GM12878 (cell line): ENCODE data around the gene TTC38. TPM values are rescaled to one million over a fixed set of nuclear protein-coding genes. Genes with fewer than 3 reads are reported as not detected.

Source experiments
- ATAC-seq: fragments of 200-7000 bp; cut with Tn5 transposase; 3 replicates; pipeline ENCODE4 v1.9.1; 2020; ENCODE audit warnings: mild to moderate bottlenecking, moderate library complexity
- BruUV-seq: library from RNA; stranded (reverse); fragments of 400-500 nt; replicated peaks from 2 replicates; lab custom pipeline; 2021; lab: Mats Ljungman, UMichigan
- CTCF ChIA-PET: fragments of 300-600 bp; sonication (Branson Sonifier 250); formaldehyde crosslinking; extraction: SDS; loops from one replicate; lab custom pipeline; 2021; ENCODE audit warnings: inconsistent platforms; lab: Yijun Ruan, JAX
- POLR2A ChIA-PET: fragments of 350-600 bp; formaldehyde crosslinking; extraction: SDS; loops from one replicate; lab custom pipeline; 2021; ENCODE audit warnings: inconsistent platforms; lab: Charles Lee
- RAD21 ChIA-PET: fragments of 300-600 bp; sonication (Branson Sonifier 250); formaldehyde crosslinking; loops from one replicate; lab custom pipeline; 2023; ENCODE audit warnings: antibody characterized with exemption; ENCODE audit not compliant: unreplicated experiment; lab: Charles Lee
- SMC1A ChIA-PET: fragments of 300-600 bp; sonication (Branson Sonifier 250); formaldehyde crosslinking; loops from one replicate; lab custom pipeline; 2023; ENCODE audit not compliant: unreplicated experiment, uncharacterized antibody; lab: Charles Lee
- DNase-seq: peaks from one replicate; pipeline ENCODE4 v3.0.0-alpha.2; 2011; ENCODE audit warnings: low read depth, low spot score
- FAIRE-seq: peaks from 3 replicates; lab custom pipeline; 2011; peaks lifted over from hg19 to GRCh38; lab: Jason Lieb, UNC
- H2AFZ ChIP-seq: 2 replicates; pipeline ENCODE4 v1.6.0; 2011; ENCODE audit warnings: low read depth, low read length, control low read depth; ENCODE audit not compliant: control insufficient read depth
- H3K27ac ChIP-seq: 2 replicates; pipeline ENCODE4 v1.5.1; 2011; ENCODE audit warnings: control low read depth; ENCODE audit not compliant: control insufficient read depth, insufficient read depth
- H3K27me3 ChIP-seq, 2 experiments: replicated peaks in 1 of 2; 2 replicates each; pipeline versions ENCODE4 v1.6.0 to v1.6.1; 2011; ENCODE audit warnings: low read length in 1 of 2; ENCODE audit not compliant: control insufficient read depth in 2 of 2, insufficient read depth in 2 of 2
- H3K36me3 ChIP-seq, 2 experiments: 2 replicates each; pipeline ENCODE4 v1.5.1; 2011; ENCODE audit warnings: low read length in 1 of 2; ENCODE audit not compliant: control insufficient read depth in 2 of 2, insufficient read depth in 2 of 2
- H3K4me1 ChIP-seq: 2 replicates; pipeline ENCODE4 v1.6.1; 2011; ENCODE audit warnings: mild to moderate bottlenecking, low read length, moderate library complexity, mixed read lengths; ENCODE audit not compliant: control insufficient read depth, insufficient read depth
- H3K4me2 ChIP-seq: 2 replicates; pipeline ENCODE4 v1.6.0; 2011; ENCODE audit warnings: control low read depth; ENCODE audit not compliant: control insufficient read depth, insufficient read depth
- H3K4me3 ChIP-seq: fragments of 200-600 bp; sonication (generic); 2 replicates; pipeline ENCODE4 v1.5.1; 2016
- H3K79me2 ChIP-seq: 2 replicates; pipeline ENCODE4 v1.6.0; 2011; ENCODE audit warnings: low read length; ENCODE audit not compliant: control insufficient read depth, insufficient read depth
- H3K9ac ChIP-seq: 2 replicates; pipeline ENCODE4 v1.8.0; 2011; ENCODE audit warnings: low read length, control low read depth, mixed read lengths; ENCODE audit not compliant: control insufficient read depth, insufficient read depth
- H3K9me3 ChIP-seq: replicated peaks from 3 replicates; pipeline ENCODE4 v1.5.1; 2011; ENCODE audit warnings: mild to moderate bottlenecking, low read length; ENCODE audit not compliant: control insufficient read depth, insufficient read depth
- H4K20me1 ChIP-seq: 2 replicates; pipeline ENCODE4 v1.6.0; 2011; ENCODE audit not compliant: control insufficient read depth, insufficient read depth
- CBX5 ChIP-seq: sonication (generic); IDR thresholded peaks from 2 replicates; pipeline ENCODE4 v1.6.1; 2016; ENCODE audit warnings: low read depth, moderate library complexity, mild to moderate bottlenecking, inconsistent platforms
- IKZF1 ChIP-seq: fragments of 450-650 bp; conservative IDR thresholded peaks from 2 replicates; pipeline ENCODE4 v1.6.1; 2017; ENCODE audit warnings: antibody characterized with exemption, mild to moderate bottlenecking
- IRF4 ChIP-seq: IDR thresholded peaks from 2 replicates; pipeline ENCODE4 v1.6.1; 2011; ENCODE audit warnings: low read depth, low read length
- MTA2 ChIP-seq: fragments of 450-650 bp; IDR thresholded peaks from 2 replicates; pipeline ENCODE4 v1.6.1; 2016; ENCODE audit warnings: low read depth, mild to moderate bottlenecking, moderate library complexity
- PML ChIP-seq: IDR thresholded peaks from 2 replicates; pipeline ENCODE4 v1.6.1; 2012; ENCODE audit warnings: low read length, inconsistent platforms
- SMC3 ChIP-seq: IDR thresholded peaks from 2 replicates; pipeline ENCODE4 v1.6.1; 2011; ENCODE audit warnings: low read length, improper control_type of control experiment, borderline replicate concordance
- SP1 ChIP-seq: IDR thresholded peaks from one replicate; pipeline ENCODE4 v1.6.1; 2011; ENCODE audit warnings: low read depth, low read length
- WGBS: methylation state at CpG from one replicate; pipeline ENCODE4 v1.1.6; 2016; ENCODE audit warnings: low lambda C conversion rate; ENCODE audit not compliant: insufficient replicate concordance, insufficient coverage; ENCODE audit errors: missing lambda C conversion rate; 5-methylcytosine and 5-hydroxymethylcytosine counted together
- in situ Hi-C: fragments of 300-500 bp; cut with MboI; formaldehyde crosslinking; loops from 9 replicates; pipeline ENCODE4 v1.14.3; 2018; ENCODE audit warnings: mixed read lengths
- intact Hi-C: fragments of 100-400 bp; cut with micrococcal nuclease; formaldehyde crosslinking; loops from one replicate; pipeline ENCODE4 v1.14.2; 2022; ENCODE audit not compliant: unreplicated experiment
- polyA plus RNA-seq, 11 experiments: library from polyadenylated mRNA; depleted of rRNA in 4 of 11; unstranded in 6 of 11; stranded (reverse) in 5 of 11; fragments of >200 nt; fragmentation: Nextera tagmentation in 4 of 11; fragmentation: Illumina TruSeq in 1 of 11; extraction: Ambion mirVana in 4 of 11; extraction: Trizol in 1 of 11; gene quantifications; 1 replicate in 1 of 11; 2 replicates in 10 of 11; pipeline versions ENCODE4 v1.2.1 to v1.2.3, GENCODE V29; 2011 to 2016; ENCODE audit warnings: inconsistent platforms in 2 of 11, missing spikeins in 2 of 11, low read depth in 1 of 11
- total RNA-seq, 4 experiments: library from RNA; depleted of rRNA in 3 of 4; stranded (reverse); fragments of >200 nt in 3 of 4; fragmentation: Illumina TruSeq in 1 of 4; extraction: Trizol in 1 of 4; gene quantifications; 2 replicates each; pipeline versions ENCODE4 v1.2.1 to v1.2.3, GENCODE V29; 2013 to 2021
- TF ChIP-seq, protein P1 (sequence below): fragments of 450-650 bp; IDR thresholded peaks from 2 replicates; pipeline ENCODE4 v1.6.1; 2017; ENCODE audit warnings: mild to moderate bottlenecking
- TF ChIP-seq, protein P2 (sequence below): fragments of 450-650 bp; IDR thresholded peaks from 2 replicates; pipeline ENCODE4 v1.6.1; 2017; ENCODE audit warnings: mild to moderate bottlenecking, moderate library complexity
- TF ChIP-seq, protein P3 (sequence below): IDR thresholded peaks from 2 replicates; pipeline ENCODE4 v1.6.1; 2011; ENCODE audit warnings: low read depth, low read length, improper control_type of control experiment, borderline replicate concordance
- TF ChIP-seq, protein P4 (sequence below): IDR thresholded peaks from 2 replicates; pipeline ENCODE4 v1.6.1; 2011; ENCODE audit warnings: borderline replicate concordance, low read depth, mild to moderate bottlenecking, moderate library complexity, low read length; ENCODE audit not compliant: insufficient read depth, poor library complexity, severe bottlenecking

TTC38 gene
- total and polyA plus RNA-seq, 10 of the 15 experiments (the other 5 are each of a cell fraction or from before 2014, with no cell fraction given) = 0.58 to 39.9 (median 13.0) TPM

DNA sequence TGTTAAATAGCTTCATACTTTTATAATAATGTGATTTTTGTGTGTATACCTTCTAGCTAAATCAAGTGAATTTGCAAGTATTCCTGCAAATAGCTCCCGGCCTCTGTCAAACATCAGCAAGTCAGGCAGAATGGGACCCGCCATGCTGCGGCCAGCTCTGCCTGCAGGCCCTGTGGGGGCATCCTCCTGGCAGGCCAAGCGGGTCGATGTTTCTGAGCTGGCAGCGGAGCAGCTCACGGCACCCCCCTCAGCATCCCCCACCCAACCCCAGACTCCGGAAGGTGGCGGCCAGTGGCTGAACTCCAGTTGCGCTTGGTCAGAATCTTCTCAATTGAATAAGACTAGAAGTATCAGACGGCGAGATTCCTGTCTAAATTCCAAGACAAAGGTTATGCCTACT lies 48.2 kb downstream of the TTC38 start (continued):
- TF ChIP-seq, protein P1, sequence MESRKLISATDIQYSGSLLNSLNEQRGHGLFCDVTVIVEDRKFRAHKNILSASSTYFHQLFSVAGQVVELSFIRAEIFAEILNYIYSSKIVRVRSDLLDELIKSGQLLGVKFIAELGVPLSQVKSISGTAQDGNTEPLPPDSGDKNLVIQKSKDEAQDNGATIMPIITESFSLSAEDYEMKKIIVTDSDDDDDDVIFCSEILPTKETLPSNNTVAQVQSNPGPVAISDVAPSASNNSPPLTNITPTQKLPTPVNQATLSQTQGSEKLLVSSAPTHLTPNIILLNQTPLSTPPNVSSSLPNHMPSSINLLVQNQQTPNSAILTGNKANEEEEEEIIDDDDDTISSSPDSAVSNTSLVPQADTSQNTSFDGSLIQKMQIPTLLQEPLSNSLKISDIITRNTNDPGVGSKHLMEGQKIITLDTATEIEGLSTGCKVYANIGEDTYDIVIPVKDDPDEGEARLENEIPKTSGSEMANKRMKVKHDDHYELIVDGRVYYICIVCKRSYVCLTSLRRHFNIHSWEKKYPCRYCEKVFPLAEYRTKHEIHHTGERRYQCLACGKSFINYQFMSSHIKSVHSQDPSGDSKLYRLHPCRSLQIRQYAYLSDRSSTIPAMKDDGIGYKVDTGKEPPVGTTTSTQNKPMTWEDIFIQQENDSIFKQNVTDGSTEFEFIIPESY = no peak
- no peak for TF ChIP-seq SMC3
- TF ChIP-seq IRF4 = no peak

DNA sequence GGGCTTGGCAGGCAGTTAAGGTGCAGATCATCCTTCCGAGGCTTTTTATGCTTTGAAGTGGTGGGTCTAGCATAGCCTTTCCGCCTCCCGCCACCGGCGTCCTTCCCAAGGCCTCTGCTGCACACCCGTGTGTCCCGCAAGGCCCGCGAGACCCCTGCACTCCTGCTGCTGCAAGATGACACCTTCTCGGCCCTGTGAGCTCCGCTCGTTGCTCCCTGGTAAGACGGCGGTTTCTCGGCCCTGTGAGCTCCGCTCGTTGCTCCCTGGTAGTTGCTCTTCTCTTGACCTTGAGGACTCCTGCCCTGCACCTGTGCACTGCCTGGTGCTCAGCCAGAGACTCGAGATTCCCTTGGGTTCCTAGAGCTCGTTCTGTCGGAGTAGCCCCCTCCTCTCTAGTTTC lies 49.8 kb downstream of the TTC38 start:
- Histone ChIP-seq H3K4me3 (no peak overlapping the region), H2AFZ (no peak overlapping the region), H3K27me3 (no peaks in the 10 kb centered on the region), H3K36me3 (peaks cover 15 to 39% of the 10 kb centered on the region in 2 experiments; a peak in 3 of 4 replicates), H3K9me3 (no peaks in the 10 kb centered on the region), H4K20me1 (no peaks in the 10 kb centered on the region; the same call in 1 of the 2 replicates), H3K79me2 (no peaks in the 10 kb centered on the region), H3K27ac (no peak overlapping the region), H3K4me2 (no peak overlapping the region), H3K9ac (no peak overlapping the region), H3K4me1 (no peaks in the 10 kb centered on the region)
- no peak for DNase-seq
- FAIRE-seq = no peak
- 90% methylated on average over 20 of the region's 20 CpGs for WGBS
- ChIA-PET POLR2A (interaction anchor here (0.5 kb wide), 1 partner anchor 413 kb away, joined by 3 read pairs; no protein-coding TSS in a partner anchor), CTCF (interaction anchor here (3.8 kb wide), 1 partner anchor 196 kb away, joined by 32 read pairs; no protein-coding TSS in a partner anchor), SMC1A (no interaction called here), RAD21 (no interaction called here)
- no peak for ATAC-seq
- BruUV-seq = no TSS peak
- in situ Hi-C loops = no loop called here
- intact Hi-C loops = loop anchor here (10.0 kb wide), 1 partner anchor 323 kb away; no protein-coding TSS in a partner anchor
- TF ChIP-seq PML (no peak), SMC3 (no peak), CBX5 (no peak), MTA2 (no peak), IKZF1 (no peak), SP1 (no peak)
- TF ChIP-seq, protein P2, sequence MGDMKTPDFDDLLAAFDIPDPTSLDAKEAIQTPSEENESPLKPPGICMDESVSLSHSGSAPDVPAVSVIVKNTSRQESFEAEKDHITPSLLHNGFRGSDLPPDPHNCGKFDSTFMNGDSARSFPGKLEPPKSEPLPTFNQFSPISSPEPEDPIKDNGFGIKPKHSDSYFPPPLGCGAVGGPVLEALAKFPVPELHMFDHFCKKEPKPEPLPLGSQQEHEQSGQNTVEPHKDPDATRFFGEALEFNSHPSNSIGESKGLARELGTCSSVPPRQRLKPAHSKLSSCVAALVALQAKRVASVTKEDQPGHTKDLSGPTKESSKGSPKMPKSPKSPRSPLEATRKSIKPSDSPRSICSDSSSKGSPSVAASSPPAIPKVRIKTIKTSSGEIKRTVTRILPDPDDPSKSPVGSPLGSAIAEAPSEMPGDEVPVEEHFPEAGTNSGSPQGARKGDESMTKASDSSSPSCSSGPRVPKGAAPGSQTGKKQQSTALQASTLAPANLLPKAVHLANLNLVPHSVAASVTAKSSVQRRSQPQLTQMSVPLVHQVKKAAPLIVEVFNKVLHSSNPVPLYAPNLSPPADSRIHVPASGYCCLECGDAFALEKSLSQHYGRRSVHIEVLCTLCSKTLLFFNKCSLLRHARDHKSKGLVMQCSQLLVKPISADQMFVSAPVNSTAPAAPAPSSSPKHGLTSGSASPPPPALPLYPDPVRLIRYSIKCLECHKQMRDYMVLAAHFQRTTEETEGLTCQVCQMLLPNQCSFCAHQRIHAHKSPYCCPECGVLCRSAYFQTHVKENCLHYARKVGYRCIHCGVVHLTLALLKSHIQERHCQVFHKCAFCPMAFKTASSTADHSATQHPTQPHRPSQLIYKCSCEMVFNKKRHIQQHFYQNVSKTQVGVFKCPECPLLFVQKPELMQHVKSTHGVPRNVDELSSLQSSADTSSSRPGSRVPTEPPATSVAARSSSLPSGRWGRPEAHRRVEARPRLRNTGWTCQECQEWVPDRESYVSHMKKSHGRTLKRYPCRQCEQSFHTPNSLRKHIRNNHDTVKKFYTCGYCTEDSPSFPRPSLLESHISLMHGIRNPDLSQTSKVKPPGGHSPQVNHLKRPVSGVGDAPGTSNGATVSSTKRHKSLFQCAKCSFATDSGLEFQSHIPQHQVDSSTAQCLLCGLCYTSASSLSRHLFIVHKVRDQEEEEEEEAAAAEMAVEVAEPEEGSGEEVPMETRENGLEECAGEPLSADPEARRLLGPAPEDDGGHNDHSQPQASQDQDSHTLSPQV = no peak
- TF ChIP-seq, protein P1 = no peak
- TF ChIP-seq, protein P3, sequence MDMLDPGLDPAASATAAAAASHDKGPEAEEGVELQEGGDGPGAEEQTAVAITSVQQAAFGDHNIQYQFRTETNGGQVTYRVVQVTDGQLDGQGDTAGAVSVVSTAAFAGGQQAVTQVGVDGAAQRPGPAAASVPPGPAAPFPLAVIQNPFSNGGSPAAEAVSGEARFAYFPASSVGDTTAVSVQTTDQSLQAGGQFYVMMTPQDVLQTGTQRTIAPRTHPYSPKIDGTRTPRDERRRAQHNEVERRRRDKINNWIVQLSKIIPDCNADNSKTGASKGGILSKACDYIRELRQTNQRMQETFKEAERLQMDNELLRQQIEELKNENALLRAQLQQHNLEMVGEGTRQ = no peak
- TF ChIP-seq, protein P4, sequence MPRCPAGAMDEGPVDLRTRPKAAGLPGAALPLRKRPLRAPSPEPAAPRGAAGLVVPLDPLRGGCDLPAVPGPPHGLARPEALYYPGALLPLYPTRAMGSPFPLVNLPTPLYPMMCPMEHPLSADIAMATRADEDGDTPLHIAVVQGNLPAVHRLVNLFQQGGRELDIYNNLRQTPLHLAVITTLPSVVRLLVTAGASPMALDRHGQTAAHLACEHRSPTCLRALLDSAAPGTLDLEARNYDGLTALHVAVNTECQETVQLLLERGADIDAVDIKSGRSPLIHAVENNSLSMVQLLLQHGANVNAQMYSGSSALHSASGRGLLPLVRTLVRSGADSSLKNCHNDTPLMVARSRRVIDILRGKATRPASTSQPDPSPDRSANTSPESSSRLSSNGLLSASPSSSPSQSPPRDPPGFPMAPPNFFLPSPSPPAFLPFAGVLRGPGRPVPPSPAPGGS = no peak
